A549 (cell line): ENCODE data around the gene DLX1. TPM values are rescaled to one million over a fixed set of nuclear protein-coding genes. Genes with fewer than 3 reads are reported as not detected.

Experiments used
- ATAC-seq, 2 experiments: fragments of 200-7000 bp in 1 of 2; fragments of >200 bp in 1 of 2; cut with Nextera tagmentation in 1 of 2; cut with Tn5 transposase in 1 of 2; 3 replicates each; pipeline versions ENCODE4 v1.8.0 to v1.9.1; 2018 to 2020; ENCODE audit warnings: mild to moderate bottlenecking in 1 of 2, moderate library complexity in 1 of 2
- CTCF ChIA-PET: fragments of 300-600 bp; sonication (Branson Sonifier 250); formaldehyde crosslinking; extraction: SDS; loops from one replicate; lab custom pipeline; 2021; ENCODE audit warnings: antibody characterized with exemption, inconsistent platforms; lab: Yijun Ruan, JAX
- POLR2A ChIA-PET: fragments of 350-600 bp; formaldehyde crosslinking; extraction: SDS; loops from one replicate; lab custom pipeline; 2021; ENCODE audit warnings: antibody characterized with exemption, inconsistent platforms; lab: Yijun Ruan, JAX
- DNase-seq, 2 experiments: peaks; one replicate each; pipeline versions ENCODE4 v3.0.0 to v3.0.0-alpha.2; 2011 to 2016; ENCODE audit warnings: low read depth in 1 of 2, low spot score in 1 of 2
- FAIRE-seq: peaks from 2 replicates; lab custom pipeline; 2011; peaks lifted over from hg19 to GRCh38; lab: Jason Lieb, UNC
- H3K27ac ChIP-seq, 2 experiments: fragments of >200 bp; sonication (Bioruptor Twin); formaldehyde crosslinking; 3 replicates each; pipeline ENCODE4 v1.5.1; 2016 to 2017
- H3K4me1 ChIP-seq: fragments of >200 bp; sonication (Bioruptor Twin); formaldehyde crosslinking; 3 replicates; pipeline ENCODE4 v1.6.1; 2016
- H3K4me2 ChIP-seq: fragments of >200 bp; sonication (Bioruptor Twin); formaldehyde crosslinking; 3 replicates; pipeline ENCODE4 v1.6.1; 2016
- H3K4me3 ChIP-seq: fragments of >200 bp; sonication (Bioruptor Twin); formaldehyde crosslinking; 3 replicates; pipeline ENCODE4 v1.5.1; 2016
- H3K9me3 ChIP-seq: fragments of >200 bp; sonication (Bioruptor Twin); formaldehyde crosslinking; 3 replicates; pipeline ENCODE4 v1.6.1; 2016
- CHD4 ChIP-seq: fragments of 200-600 bp; sonication (generic); IDR thresholded peaks from 2 replicates; pipeline ENCODE4 v1.6.1; 2016; ENCODE audit warnings: antibody characterized with exemption, mild to moderate bottlenecking, borderline replicate concordance
- EHMT2 ChIP-seq: fragments of 200-600 bp; sonication (generic); IDR thresholded peaks from 2 replicates; pipeline ENCODE4 v1.6.1; 2016; ENCODE audit warnings: antibody characterized with exemption, low read depth, mild to moderate bottlenecking, moderate library complexity
- ESRRA ChIP-seq: fragments of 150-350 bp; IDR thresholded peaks from 2 replicates; pipeline ENCODE4 v1.6.1; 2014; ENCODE audit warnings: mild to moderate bottlenecking, low read length, borderline replicate concordance
- FOSB ChIP-seq: fragments of 250-450 bp; sonication (Bioruptor Pico); IDR thresholded peaks from 2 replicates; pipeline ENCODE4 v1.5.0; 2020; ENCODE audit warnings: mild to moderate bottlenecking, moderate library complexity
- FOXS1 ChIP-seq: fragments of 250-450 bp; sonication (Bioruptor Pico); IDR thresholded peaks from 2 replicates; pipeline ENCODE4 v1.5.0; 2020; ENCODE audit warnings: mild to moderate bottlenecking, moderate library complexity
- MAFK ChIP-seq: fragments of 450-650 bp; IDR thresholded peaks from 2 replicates; pipeline ENCODE4 v1.6.1; 2014; ENCODE audit not compliant: partially characterized antibody
- NPAS2 ChIP-seq: fragments of 250-450 bp; sonication (Bioruptor Pico); IDR thresholded peaks from 2 replicates; pipeline ENCODE4 v1.8.0; 2022; ENCODE audit warnings: mild to moderate bottlenecking, moderate library complexity, borderline replicate concordance
- NR3C1 ChIP-seq: fragments of >200 bp; sonication (Bioruptor Twin); formaldehyde crosslinking; IDR thresholded peaks from 3 replicates; pipeline ENCODE4 v1.6.1; 2017
- POLR2AphosphoS2 ChIP-seq: conservative IDR thresholded peaks from 2 replicates; pipeline ENCODE4 v1.6.1; 2012; ENCODE audit warnings: low read length, improper control_type of control experiment, inconsistent platforms
- RAD21 ChIP-seq, 2 experiments: fragments of >200 bp in 1 of 2; sonication (Bioruptor Twin) in 1 of 2; formaldehyde crosslinking in 1 of 2; IDR thresholded peaks in 1 of 2; conservative IDR thresholded peaks in 1 of 2; 2 replicates in 1 of 2; 3 replicates in 1 of 2; pipeline ENCODE4 v1.6.1; 2012 to 2018; ENCODE audit warnings: inconsistent platforms in 1 of 2
- SMC3 ChIP-seq: fragments of >200 bp; sonication (Bioruptor Twin); formaldehyde crosslinking; IDR thresholded peaks from 3 replicates; pipeline ENCODE4 v1.6.1; 2018; ENCODE audit warnings: inconsistent platforms
- SREBF2 ChIP-seq: fragments of 450-650 bp; IDR thresholded peaks from 2 replicates; pipeline ENCODE4 v1.6.1; 2014; ENCODE audit warnings: mild to moderate bottlenecking, moderate library complexity
- TP53 ChIP-seq: fragments of 250-450 bp; sonication (Bioruptor Pico); IDR thresholded peaks from 2 replicates; pipeline ENCODE4 v1.5.0; 2021; ENCODE audit warnings: mild to moderate bottlenecking, moderate library complexity
- ZC3H11A ChIP-seq: fragments of 450-650 bp; IDR thresholded peaks from 2 replicates; pipeline ENCODE4 v1.6.1; 2014; ENCODE audit warnings: antibody characterized with exemption, mild to moderate bottlenecking
- WGBS: methylation state at CpG from one replicate; pipeline ENCODE4 v1.1.6; 2017; ENCODE audit errors: missing lambda C conversion rate; 5-methylcytosine and 5-hydroxymethylcytosine counted together
- polyA plus RNA-seq, 4 experiments: library from polyadenylated mRNA; depleted of rRNA in 3 of 4; stranded (reverse); fragments of >200 nt; fragmentation: RNase III in 1 of 4; extraction: RNeasy Plus Mini Kit Qiagen cat#74134 plus additional on column Dnase treatment in 1 of 4; gene quantifications; 2 replicates in 3 of 4; 3 replicates in 1 of 4; pipeline ENCODE4 v1.2.3, GENCODE V29; 2011 to 2017
- TF ChIP-seq, protein P1 (sequence below): fragments of 200-600 bp; sonication (generic); IDR thresholded peaks from 2 replicates; pipeline ENCODE4 v1.6.1; 2016; ENCODE audit warnings: antibody characterized with exemption, mild to moderate bottlenecking, moderate library complexity
- TF ChIP-seq, protein P2 (sequence below): IDR thresholded peaks from 2 replicates; pipeline ENCODE4 v1.6.1; 2012; ENCODE audit warnings: low read depth, borderline replicate concordance
- TF ChIP-seq, protein P3 (sequence below): fragments of >200 bp; sonication (Bioruptor Twin); formaldehyde crosslinking; IDR thresholded peaks from 3 replicates; pipeline ENCODE4 v1.5.1; 2016
- TF ChIP-seq, protein P4 (sequence below): fragments of >200 bp; sonication (Bioruptor Twin); formaldehyde crosslinking; IDR thresholded peaks from 2 replicates; pipeline ENCODE4 v1.6.1; 2016

The DLX1 gene
- polyA plus RNA-seq, 2 of the 4 experiments (the other 2 are of a cell fraction): 1.1 to 2.5 TPM

DNA sequence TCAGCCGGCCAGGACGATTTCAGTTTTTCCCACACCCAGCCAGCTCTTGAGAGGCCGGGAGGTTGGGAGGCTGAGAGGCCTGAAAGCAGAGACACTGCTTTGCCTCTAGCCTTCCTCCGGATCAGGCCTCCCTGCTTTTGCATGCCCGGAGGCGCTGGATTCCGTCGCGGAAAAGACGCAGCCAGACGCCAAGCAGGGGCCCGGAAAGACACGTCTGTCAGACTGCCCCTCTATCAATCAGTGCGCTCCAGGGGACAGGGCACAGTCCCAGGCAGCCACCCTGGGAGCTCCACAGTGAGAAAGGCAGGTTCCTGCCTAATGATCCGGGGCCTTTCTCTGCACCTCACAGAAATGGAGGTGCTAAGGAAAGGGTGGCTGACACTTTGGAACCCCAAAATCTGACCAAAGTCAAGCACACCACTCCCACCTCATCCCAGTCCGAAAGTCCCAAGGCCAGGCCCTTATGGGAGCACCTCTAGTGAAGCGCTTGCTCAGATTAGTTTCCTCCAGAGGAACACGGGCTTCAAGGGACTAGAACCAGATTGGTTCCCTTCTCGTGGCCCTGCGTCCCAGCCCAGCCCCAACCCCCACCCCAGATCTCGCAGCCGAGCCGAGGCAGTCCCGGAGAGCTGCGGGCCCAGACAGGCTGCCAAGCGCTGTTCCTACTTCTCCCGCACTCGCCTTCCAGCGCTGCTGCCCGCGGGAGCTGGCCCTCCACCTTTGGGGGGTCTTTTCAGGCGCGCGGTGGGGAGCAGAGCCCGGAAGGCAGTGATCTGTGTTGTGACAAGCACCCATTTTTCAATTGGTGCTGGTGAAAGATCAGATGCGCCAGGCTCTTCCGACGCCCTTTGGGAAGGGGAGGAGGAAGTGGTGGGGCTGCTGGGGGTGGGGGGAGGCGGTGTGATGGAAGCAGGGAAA, 5.0 kb downstream of the DLX1 start:
- CTCF ChIA-PET: interaction anchor here (1.3 to 2.2 kb wide), 3 partner anchors 12 to 37 kb away, joined by 3 to 6 read pairs (median 6); partner anchors contain the start of gene DLX2
- Histone ChIP-seq H3K4me2 (no peak overlapping the region), H3K4me1 (0 out of 3 replicates have a peak, but pooled peaks cover 4% of the 10 kb centered on the region), H3K4me3 (no peak overlapping the region), H3K27ac (no peak overlapping the region), H3K9me3 (no peaks in the 10 kb centered on the region)
- TF ChIP-seq CHD4 (no peak), POLR2AphosphoS2 (no peak), RAD21 (conservative IDR thresholded peaks at IDR 0.05 in 1 of 2, IDR thresholded peaks at IDR 0.05 in 1 of 2) (no peak), NPAS2 (CRISPR knock-in tag) (no peak), TP53 (CRISPR knock-in tag) (no peak), EHMT2 (no peak), ZC3H11A (no peak), SMC3 (no peak), MAFK (no peak), FOSB (CRISPR knock-in tag) (no peak), ESRRA (no peak), NR3C1 (no peak), FOXS1 (CRISPR knock-in tag) (no peak)
- TF ChIP-seq, protein P1, sequence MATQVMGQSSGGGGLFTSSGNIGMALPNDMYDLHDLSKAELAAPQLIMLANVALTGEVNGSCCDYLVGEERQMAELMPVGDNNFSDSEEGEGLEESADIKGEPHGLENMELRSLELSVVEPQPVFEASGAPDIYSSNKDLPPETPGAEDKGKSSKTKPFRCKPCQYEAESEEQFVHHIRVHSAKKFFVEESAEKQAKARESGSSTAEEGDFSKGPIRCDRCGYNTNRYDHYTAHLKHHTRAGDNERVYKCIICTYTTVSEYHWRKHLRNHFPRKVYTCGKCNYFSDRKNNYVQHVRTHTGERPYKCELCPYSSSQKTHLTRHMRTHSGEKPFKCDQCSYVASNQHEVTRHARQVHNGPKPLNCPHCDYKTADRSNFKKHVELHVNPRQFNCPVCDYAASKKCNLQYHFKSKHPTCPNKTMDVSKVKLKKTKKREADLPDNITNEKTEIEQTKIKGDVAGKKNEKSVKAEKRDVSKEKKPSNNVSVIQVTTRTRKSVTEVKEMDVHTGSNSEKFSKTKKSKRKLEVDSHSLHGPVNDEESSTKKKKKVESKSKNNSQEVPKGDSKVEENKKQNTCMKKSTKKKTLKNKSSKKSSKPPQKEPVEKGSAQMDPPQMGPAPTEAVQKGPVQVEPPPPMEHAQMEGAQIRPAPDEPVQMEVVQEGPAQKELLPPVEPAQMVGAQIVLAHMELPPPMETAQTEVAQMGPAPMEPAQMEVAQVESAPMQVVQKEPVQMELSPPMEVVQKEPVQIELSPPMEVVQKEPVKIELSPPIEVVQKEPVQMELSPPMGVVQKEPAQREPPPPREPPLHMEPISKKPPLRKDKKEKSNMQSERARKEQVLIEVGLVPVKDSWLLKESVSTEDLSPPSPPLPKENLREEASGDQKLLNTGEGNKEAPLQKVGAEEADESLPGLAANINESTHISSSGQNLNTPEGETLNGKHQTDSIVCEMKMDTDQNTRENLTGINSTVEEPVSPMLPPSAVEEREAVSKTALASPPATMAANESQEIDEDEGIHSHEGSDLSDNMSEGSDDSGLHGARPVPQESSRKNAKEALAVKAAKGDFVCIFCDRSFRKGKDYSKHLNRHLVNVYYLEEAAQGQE: no peak
- TF ChIP-seq, protein P2, sequence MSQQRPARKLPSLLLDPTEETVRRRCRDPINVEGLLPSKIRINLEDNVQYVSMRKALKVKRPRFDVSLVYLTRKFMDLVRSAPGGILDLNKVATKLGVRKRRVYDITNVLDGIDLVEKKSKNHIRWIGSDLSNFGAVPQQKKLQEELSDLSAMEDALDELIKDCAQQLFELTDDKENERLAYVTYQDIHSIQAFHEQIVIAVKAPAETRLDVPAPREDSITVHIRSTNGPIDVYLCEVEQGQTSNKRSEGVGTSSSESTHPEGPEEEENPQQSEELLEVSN: no peak
- TF ChIP-seq, protein P3, sequence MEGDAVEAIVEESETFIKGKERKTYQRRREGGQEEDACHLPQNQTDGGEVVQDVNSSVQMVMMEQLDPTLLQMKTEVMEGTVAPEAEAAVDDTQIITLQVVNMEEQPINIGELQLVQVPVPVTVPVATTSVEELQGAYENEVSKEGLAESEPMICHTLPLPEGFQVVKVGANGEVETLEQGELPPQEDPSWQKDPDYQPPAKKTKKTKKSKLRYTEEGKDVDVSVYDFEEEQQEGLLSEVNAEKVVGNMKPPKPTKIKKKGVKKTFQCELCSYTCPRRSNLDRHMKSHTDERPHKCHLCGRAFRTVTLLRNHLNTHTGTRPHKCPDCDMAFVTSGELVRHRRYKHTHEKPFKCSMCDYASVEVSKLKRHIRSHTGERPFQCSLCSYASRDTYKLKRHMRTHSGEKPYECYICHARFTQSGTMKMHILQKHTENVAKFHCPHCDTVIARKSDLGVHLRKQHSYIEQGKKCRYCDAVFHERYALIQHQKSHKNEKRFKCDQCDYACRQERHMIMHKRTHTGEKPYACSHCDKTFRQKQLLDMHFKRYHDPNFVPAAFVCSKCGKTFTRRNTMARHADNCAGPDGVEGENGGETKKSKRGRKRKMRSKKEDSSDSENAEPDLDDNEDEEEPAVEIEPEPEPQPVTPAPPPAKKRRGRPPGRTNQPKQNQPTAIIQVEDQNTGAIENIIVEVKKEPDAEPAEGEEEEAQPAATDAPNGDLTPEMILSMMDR: no peak
- TF ChIP-seq, protein P4, sequence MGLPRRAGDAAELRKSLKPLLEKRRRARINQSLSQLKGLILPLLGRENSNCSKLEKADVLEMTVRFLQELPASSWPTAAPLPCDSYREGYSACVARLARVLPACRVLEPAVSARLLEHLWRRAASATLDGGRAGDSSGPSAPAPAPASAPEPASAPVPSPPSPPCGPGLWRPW: no peak
- FAIRE-seq (no peak), ATAC-seq (no peak), DNase-seq (no peak)
- POLR2A ChIA-PET: no interaction called here
- 91% methylated on average over 29 of the region's 39 CpGs for WGBS

DNA sequence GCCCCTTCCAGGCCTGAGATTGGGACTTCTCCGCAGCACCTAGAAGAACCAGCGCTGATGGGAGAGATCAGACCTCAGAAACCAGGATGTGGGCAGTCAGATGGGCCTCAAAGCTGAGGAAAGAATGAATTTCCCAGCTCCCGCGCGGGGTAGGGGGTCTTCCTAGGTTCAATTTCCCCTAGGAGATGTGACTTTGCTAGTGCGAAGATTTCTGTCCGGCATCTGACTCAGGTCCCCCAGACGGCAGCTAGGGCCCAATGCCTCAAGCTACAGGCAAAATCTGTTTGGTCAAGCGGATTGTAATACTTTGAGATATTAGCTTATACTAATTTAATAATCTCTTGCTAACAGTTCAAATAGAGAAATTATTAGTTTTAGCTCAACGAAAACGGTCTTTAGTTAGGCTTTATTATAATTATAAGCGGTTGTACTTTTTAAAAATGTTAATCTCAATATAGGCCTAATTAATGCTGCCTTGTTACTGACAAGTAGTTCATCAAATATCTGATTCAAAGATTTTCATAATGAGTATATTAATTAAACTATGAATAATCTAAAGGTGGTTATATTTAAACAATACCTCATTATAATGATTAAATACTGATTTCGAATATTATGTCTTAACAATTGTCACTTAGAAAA, 5.8 kb downstream of the DLX1 start:
- 86% methylated on average over 13 of the region's 13 CpGs for WGBS
- Histone ChIP-seq H3K4me2 (no peak overlapping the region), H3K4me1 (peaks cover 8% of the 10 kb centered on the region; the same call in 1 of the 3 replicates), H3K9me3 (no peaks in the 10 kb centered on the region), H3K27ac (no peak overlapping the region)
- ChIA-PET CTCF (interaction anchor here (1.7 kb wide), 1 partner anchor 15 kb away, joined by 6 read pairs; no protein-coding TSS in a partner anchor), POLR2A (no interaction called here)
- DNase-seq: no peak
- no peak for ATAC-seq
- no peak for FAIRE-seq
- no peak for TF ChIP-seq SREBF2
- TF ChIP-seq, protein P4: no peak
- TF ChIP-seq, all 56 proteins: peak for 0
- no peak overlapping the region for H3K4me3 ChIP-seq
